ENCODE measurements around the gene KCNQ1. TPM values are rescaled to one million over a fixed set of nuclear protein-coding genes. Genes with fewer than 3 reads are reported as not detected.
A peak's percentile ranks its signal among the peaks of the same experiment; 100 is the strongest.

Gene KCNQ1
- total RNA-seq, 1 donor from 2014 or later = 8.5 TPM

- H3K4me1 Mint-ChIP-seq = peaks cover 20% of the 10 kb centered on the region
- H3K9me3 Mint-ChIP-seq = no peaks in the 10 kb centered on the region
- H3K27me3 Mint-ChIP-seq (ENCODE audit: low read depth) = peaks cover 15% of the 10 kb centered on the region
- TF ChIP-seq CTCF (IDR thresholded peaks at IDR 0.05; ENCODE audit: unreplicated experiment) = peak; percentile 98
- H3K4me3 Mint-ChIP-seq = peak overlapping the region; percentile 57
- H3K36me3 Mint-ChIP-seq = no peaks in the 10 kb centered on the region
- peak overlapping the region; percentile 99 for H3K27ac Mint-ChIP-seq
- peak; percentile 93 to 97 for DNase-seq (ENCODE audit: low spot score in 2 of 2, unreplicated experiment in 2 of 2)
Measured at GRCh38 chr11:2532704-2533586, 88.1 kb downstream of the KCNQ1 start.

- no peaks in the 10 kb centered on the region for H3K36me3 Mint-ChIP-seq
- peak overlapping the region; percentile 99 for H3K27ac Mint-ChIP-seq
- no peaks in the 10 kb centered on the region for H3K9me3 Mint-ChIP-seq
- peaks cover 10% of the 10 kb centered on the region for H3K27me3 Mint-ChIP-seq (ENCODE audit: low read depth)
- peak; percentile 82 for DNase-seq (ENCODE audit: low spot score in 2 of 2, unreplicated experiment in 2 of 2)
- peaks cover 26% of the 10 kb centered on the region for H3K4me1 Mint-ChIP-seq
- no peak for TF ChIP-seq CTCF (IDR thresholded peaks at IDR 0.05; ENCODE audit: unreplicated experiment)
- H3K4me3 Mint-ChIP-seq = peak overlapping the region; percentile 34
Measured at GRCh38 chr11:2533587-2534133, 88.9 kb downstream of the KCNQ1 start.

GRCh38 chr11:2534134-2534956 is 89.5 kb downstream of the KCNQ1 start:
- Mint-ChIP-seq H3K4me1 (peaks cover 26% of the 10 kb centered on the region), H3K4me3 (no peak overlapping the region), H3K36me3 (no peaks in the 10 kb centered on the region), H3K27ac (peak overlapping the region; percentile 99), H3K27me3 (ENCODE audit: low read depth) (peaks cover 4% of the 10 kb centered on the region), H3K9me3 (no peaks in the 10 kb centered on the region)
- DNase-seq (ENCODE audit: low spot score in 2 of 2, unreplicated experiment in 2 of 2) = peak in 1 of 2 experiments; percentile 17
- TF ChIP-seq CTCF (IDR thresholded peaks at IDR 0.05; ENCODE audit: unreplicated experiment) = no peak

- TF ChIP-seq CTCF (IDR thresholded peaks at IDR 0.05; ENCODE audit: unreplicated experiment) = no peak
- H3K9me3 Mint-ChIP-seq = no peaks in the 10 kb centered on the region
- H3K4me1 Mint-ChIP-seq = peaks cover 26% of the 10 kb centered on the region
- H3K27me3 Mint-ChIP-seq (ENCODE audit: low read depth) = peaks cover 3% of the 10 kb centered on the region
- DNase-seq (ENCODE audit: low spot score in 2 of 2, unreplicated experiment in 2 of 2) = no peak
- no peak overlapping the region for H3K4me3 Mint-ChIP-seq
- H3K27ac Mint-ChIP-seq = peak overlapping the region; percentile 78
- no peaks in the 10 kb centered on the region for H3K36me3 Mint-ChIP-seq
Measured at GRCh38 chr11:2534957-2535672, 90.3 kb downstream of the KCNQ1 start.
